HEK293T (cell line): ENCODE results near the gene RPRD1B.

Source experiments
- CTCF ChIA-PET: fragments of 350-600 bp; formaldehyde crosslinking; extraction: SDS; loops from one replicate; lab custom pipeline; 2021; ENCODE audit warnings: antibody characterized with exemption, inconsistent platforms; lab: Yijun Ruan, JAX
- POLR2A ChIA-PET: fragments of 350-600 bp; formaldehyde crosslinking; extraction: SDS; loops from one replicate; lab custom pipeline; 2020; ENCODE audit warnings: antibody characterized with exemption, inconsistent platforms; lab: Yijun Ruan, JAX
- DNase-seq: peaks from one replicate; pipeline ENCODE4 v3.0.0; 2012; ENCODE audit warnings: mixed read lengths; ENCODE audit errors: extremely low spot score
- ARNT ChIP-seq: fragments of 450-650 bp; IDR thresholded peaks from 2 replicates; pipeline ENCODE4 v1.6.1; 2017; ENCODE audit warnings: mild to moderate bottlenecking
- BHLHE40 ChIP-seq: fragments of 450-650 bp; IDR thresholded peaks from 2 replicates; pipeline ENCODE4 v1.6.1; 2016; ENCODE audit warnings: mild to moderate bottlenecking, moderate library complexity, borderline replicate concordance
- CTBP1 ChIP-seq: fragments of 450-650 bp; IDR thresholded peaks from 2 replicates; pipeline ENCODE4 v1.6.1; 2016; ENCODE audit warnings: borderline replicate concordance
- ELF4 ChIP-seq: fragments of 450-650 bp; IDR thresholded peaks from 2 replicates; pipeline ENCODE4 v1.6.1; 2017; ENCODE audit warnings: antibody characterized with exemption
- FOXA1 ChIP-seq: fragments of 450-650 bp; IDR thresholded peaks from 2 replicates; pipeline ENCODE4 v1.6.1; 2016; ENCODE audit warnings: mild to moderate bottlenecking
- FOXK2 ChIP-seq: fragments of 450-650 bp; IDR thresholded peaks from 2 replicates; pipeline ENCODE4 v1.6.1; 2016; ENCODE audit warnings: mild to moderate bottlenecking
- FOXM1 ChIP-seq: fragments of 450-650 bp; IDR thresholded peaks from 2 replicates; pipeline ENCODE4 v1.6.1; 2017; ENCODE audit warnings: mild to moderate bottlenecking, borderline replicate concordance
- HDGF ChIP-seq: fragments of 450-650 bp; IDR thresholded peaks from 2 replicates; pipeline ENCODE4 v1.6.1; 2017; ENCODE audit warnings: antibody characterized with exemption, borderline replicate concordance
- L3MBTL2 ChIP-seq: fragments of 450-650 bp; conservative IDR thresholded peaks from 2 replicates; pipeline ENCODE4 v1.6.1; 2016; ENCODE audit warnings: mild to moderate bottlenecking
- LEF1 ChIP-seq: fragments of 450-650 bp; IDR thresholded peaks from 2 replicates; pipeline ENCODE4 v1.6.1; 2017; ENCODE audit warnings: mild to moderate bottlenecking, borderline replicate concordance
- NFRKB ChIP-seq: fragments of 450-650 bp; IDR thresholded peaks from 2 replicates; pipeline ENCODE4 v1.6.1; 2016; ENCODE audit warnings: mild to moderate bottlenecking, moderate library complexity
- PKNOX1 ChIP-seq: fragments of 450-650 bp; IDR thresholded peaks from 2 replicates; pipeline ENCODE4 v1.6.1; 2016
- SP1 ChIP-seq: fragments of 450-650 bp; IDR thresholded peaks from 2 replicates; pipeline ENCODE4 v1.6.1; 2017
- SUZ12 ChIP-seq: fragments of 450-650 bp; IDR thresholded peaks from 2 replicates; pipeline ENCODE4 v1.6.1; 2016; ENCODE audit warnings: mild to moderate bottlenecking
- TARDBP ChIP-seq: fragments of 450-650 bp; IDR thresholded peaks from 2 replicates; pipeline ENCODE4 v1.6.1; 2016
- ZNF384 ChIP-seq: fragments of 450-650 bp; IDR thresholded peaks from 2 replicates; pipeline ENCODE4 v1.6.1; 2016

The RPRD1B gene

GRCh38 chr20:38131588-38132121 lies 98.1 kb downstream of the RPRD1B start:
- ChIA-PET CTCF (no interaction called here), POLR2A (no interaction called here)
- TF ChIP-seq L3MBTL2 (no peak), SP1 (no peak), BHLHE40 (no peak), SUZ12 (no peak), TARDBP (no peak), LEF1 (no peak), FOXM1 (no peak), CTBP1 (no peak), FOXA1 (no peak), ARNT (no peak), HDGF (no peak), FOXK2 (no peak), ELF4 (no peak), PKNOX1 (no peak), NFRKB (no peak), ZNF384 (no peak)
- DNase-seq = no peak

GRCh38 chr20:38132156-38132909 lies 98.8 kb downstream of the RPRD1B start:
- DNase-seq = no peak
- no peak for TF ChIP-seq TARDBP
- no peak for TF ChIP-seq L3MBTL2
- TF ChIP-seq HDGF = no peak
- TF ChIP-seq FOXA1 = no peak
- TF ChIP-seq LEF1 = no peak
- TF ChIP-seq ZNF384 = no peak
- TF ChIP-seq FOXK2 = no peak
- TF ChIP-seq NFRKB = no peak
- TF ChIP-seq BHLHE40 = no peak
- no peak for TF ChIP-seq ARNT
- TF ChIP-seq SP1 = no peak
- no peak for TF ChIP-seq ELF4
- no peak for TF ChIP-seq FOXM1
- ChIA-PET POLR2A (no interaction called here), CTCF (no interaction called here)

GRCh38 chr20:38132910-38133501 lies 99.5 kb downstream of the RPRD1B start:
- ChIA-PET CTCF (no interaction called here), POLR2A (no interaction called here)
- no peak for TF ChIP-seq PKNOX1
- TF ChIP-seq CTBP1 = no peak
- no peak for TF ChIP-seq ARNT
- TF ChIP-seq TARDBP = no peak
- no peak for TF ChIP-seq SP1
- no peak for TF ChIP-seq SUZ12
- TF ChIP-seq ELF4 = no peak
- no peak for TF ChIP-seq NFRKB
- no peak for TF ChIP-seq FOXA1
- no peak for TF ChIP-seq FOXM1
- no peak for TF ChIP-seq BHLHE40
- TF ChIP-seq ZNF384 = no peak
- TF ChIP-seq HDGF = no peak
- TF ChIP-seq LEF1 = no peak
- no peak for TF ChIP-seq FOXK2
- no peak for TF ChIP-seq L3MBTL2
- no peak for DNase-seq

GRCh38 chr20:38133680-38134426 lies 100.3 kb downstream of the RPRD1B start:
- no peak for TF ChIP-seq PKNOX1
- no peak for TF ChIP-seq FOXM1
- TF ChIP-seq NFRKB = no peak
- no peak for TF ChIP-seq ZNF384
- no peak for TF ChIP-seq CTBP1
- CTCF ChIA-PET = no interaction called here
- POLR2A ChIA-PET = no interaction called here
- DNase-seq = no peak

GRCh38 chr20:38134427-38135270 lies 101.1 kb downstream of the RPRD1B start:
- TF ChIP-seq TARDBP = no peak
- TF ChIP-seq SP1 = no peak
- no peak for TF ChIP-seq ELF4
- no peak for TF ChIP-seq FOXK2
- TF ChIP-seq LEF1 = no peak
- no peak for TF ChIP-seq CTBP1
- TF ChIP-seq NFRKB = no peak
- TF ChIP-seq FOXM1 = no peak
- no peak for TF ChIP-seq HDGF
- no peak for TF ChIP-seq L3MBTL2
- no peak for TF ChIP-seq SUZ12
- no peak for TF ChIP-seq FOXA1
- TF ChIP-seq ARNT = no peak
- TF ChIP-seq ZNF384 = no peak
- no peak for TF ChIP-seq BHLHE40
- no peak for TF ChIP-seq PKNOX1
- POLR2A ChIA-PET = no interaction called here
- no peak for DNase-seq
- CTCF ChIA-PET = no interaction called here
